Measurements from ENCODE around the gene B4GALT1. TPM values are rescaled to one million over a fixed set of nuclear protein-coding genes. Genes with fewer than 3 reads are reported as not detected.

B4GALT1 gene
- total and polyA plus RNA-seq, 2 of the 8 experiments (the other 6 are each of a cell fraction or from before 2014, with no cell fraction given) = 12.8 to 18.2 TPM

- Histone ChIP-seq H2BK12ac (ENCODE audit: low read depth, low read length) (no peak overlapping the region), H3K4me2 (ENCODE audit: insufficient read depth in 1 of 2, low read depth in 2 of 2, low read length in 2 of 2) (no peak overlapping the region), H2BK120ac (replicated peaks; ENCODE audit: low read depth, low read length) (no peak overlapping the region), H3K4ac (replicated peaks; ENCODE audit: insufficient read length, low read depth, low read length) (no peak overlapping the region), H3K27me3 (replicated peaks in 1 of 4; ENCODE audit: control insufficient read depth in 3 of 4, extremely low read depth in 1 of 4, insufficient read depth in 3 of 4, low read length in 3 of 4) (no peaks in the 10 kb centered on the region; a peak in 2 of 7 replicates), H4K91ac (replicated peaks; ENCODE audit: insufficient read length, low read length) (no peak overlapping the region), H3K9me3 (ENCODE audit: insufficient read depth in 2 of 2, low read depth in 1 of 2, low read length in 1 of 2) (no peaks in the 10 kb centered on the region), H2BK5ac (ENCODE audit: low read depth, low read length) (no peak overlapping the region), H3K18ac (ENCODE audit: extremely low read depth, low read length) (no peak overlapping the region), H2BK15ac (ENCODE audit: low read length) (no peak overlapping the region), H3K56ac (replicated peaks; ENCODE audit: insufficient read length, low read depth, low read length) (no peak overlapping the region), H4K8ac (ENCODE audit: extremely low read depth, insufficient read depth, low read length) (no peak overlapping the region), H3K9ac (replicated peaks in 1 of 4; ENCODE audit: extremely low read depth in 1 of 4, low read depth in 3 of 4, low read length in 3 of 4) (no peak overlapping the region), H3K36me3 (ENCODE audit: control insufficient read depth in 2 of 4, insufficient read depth in 4 of 4, low read length in 3 of 4) (no peaks in the 10 kb centered on the region), H3K23ac (ENCODE audit: insufficient read length) (no peak overlapping the region), H3K14ac (ENCODE audit: insufficient read length) (no peak overlapping the region), H4K20me1 (replicated peaks in 1 of 2; ENCODE audit: control insufficient read depth in 1 of 2, insufficient read depth in 2 of 2, low read length in 2 of 2) (peaks cover 0 to 5% of the 10 kb centered on the region in 2 experiments), H3K27ac (ENCODE audit: low read depth, low read length) (no peak overlapping the region), H3K79me1 (ENCODE audit: low read depth, low read length) (peaks cover 3% of the 10 kb centered on the region; the same call in 1 of the 2 replicates), H2BK20ac (ENCODE audit: low read length) (no peak overlapping the region), H3K4me1 (replicated peaks in 1 of 4; ENCODE audit: control insufficient read depth in 3 of 4, insufficient read depth in 4 of 4, low read length in 3 of 4) (peaks cover 0 to 6% (median 5%) of the 10 kb centered on the region in 4 experiments; a peak in 2 of 7 replicates), H2AFZ (ENCODE audit: low read length) (no peak overlapping the region), H3K23me2 (ENCODE audit: low read depth, low read length) (no peaks in the 10 kb centered on the region; the same call in 1 of the 2 replicates), H3K4me3 (ENCODE audit: extremely low read depth in 1 of 4, insufficient read depth in 2 of 4, low read depth in 3 of 4, low read length in 4 of 4) (no peak overlapping the region), H4K5ac (ENCODE audit: insufficient read length, low read depth, low read length) (no peak overlapping the region), H3K79me2 (ENCODE audit: control insufficient read depth in 1 of 2, insufficient read depth in 2 of 2, low read length in 2 of 2) (peaks cover 0 to 12% of the 10 kb centered on the region in 2 experiments; a peak in 2 of 4 replicates), H2AK5ac (ENCODE audit: low read depth, low read length) (no peak overlapping the region)
- TF ChIP-seq ASH2L (IDR thresholded peaks at IDR 0.05; ENCODE audit: low read length) (no peak), EZH2 (IDR thresholded peaks at IDR 0.05; ENCODE audit: low read depth, low read length, severe bottlenecking) (no peak), GTF2F1 (IDR thresholded peaks at IDR 0.05; ENCODE audit: borderline replicate concordance, low read depth, low read length) (no peak)
- FAIRE-seq (no peak), DNase-seq (ENCODE audit: low read depth in 1 of 2, low spot score in 2 of 2) (no peak)
- ChIA-PET CTCF (ENCODE audit: partially characterized antibody) (interaction anchor here (1.3 to 2.1 kb wide), 3 partner anchors 8 to 66 kb away, joined by 4 to 7 read pairs (median 5); no protein-coding TSS in a partner anchor), POLR2A (ENCODE audit: partially characterized antibody) (interaction anchor here (0.6 kb wide), 1 partner anchor 134 kb away, joined by 3 read pairs; the partner anchor contains the start of gene DNAJA1)
- WGBS, 2 experiments (ENCODE audit: extremely low coverage in 1 of 2, insufficient coverage in 1 of 2, insufficient read length in 1 of 2, insufficient replicate concordance in 2 of 2, low coverage in 1 of 2, low lambda C conversion rate in 2 of 2, missing lambda C conversion rate in 1 of 2) = 100% methylated on average over 1 of the region's 1 CpG; no CpG with 5 or more reads in 1 of the 2 experiments
Observed at GRCh38 chr9:33159777-33160127, 7.4 kb downstream of the B4GALT1 start.
